Mononuclear cell (primary cell): Measurements from ENCODE around the gene TMX2. TPM values are rescaled to one million over a fixed set of nuclear protein-coding genes. Genes with fewer than 3 reads are reported as not detected.

Experiments used
- total RNA-seq: library from RNA; depleted of rRNA; stranded (reverse); fragments of >200 nt; gene quantifications from one replicate; pipeline ENCODE4 v1.2.3, GENCODE V29; 2012

Gene TMX2
- total RNA-seq, 1 donor: 31.7 TPM

Other genes starting within 250 kb of the TMX2 start
- gene SLC43A1, start 196.9 kb upstream of the TMX2 start, total RNA-seq: 4.6 TPM
- 4.8 TPM for gene TIMM10, start 181.8 kb upstream of the TMX2 start, total RNA-seq
- gene SMTNL1, start 175.0 kb upstream of the TMX2 start, total RNA-seq: 0.10 TPM
- 40.1 TPM for gene UBE2L6, start 144.9 kb upstream of the TMX2 start, total RNA-seq
- gene SERPING1, start 114.9 kb upstream of the TMX2 start, total RNA-seq: 2.4 TPM
- 1.3 TPM for gene YPEL4, start 62.7 kb upstream of the TMX2 start, total RNA-seq
- gene CLP1, start 54.8 kb upstream of the TMX2 start, total RNA-seq: 53.4 TPM
- gene ZDHHC5, start 44.5 kb upstream of the TMX2 start, total RNA-seq: 48.9 TPM
- 11.6 TPM for gene MED19, start 378 bp upstream of the TMX2 start, total RNA-seq
- 58.0 TPM for gene SELENOH, start 28.9 kb downstream of the TMX2 start, total RNA-seq
- gene BTBD18, start 39.2 kb downstream of the TMX2 start, total RNA-seq: not detected
- 19.6 TPM for gene CTNND1, start 49.2 kb downstream of the TMX2 start, total RNA-seq